ENCODE data around the gene PARVA. TPM values are rescaled to one million over a fixed set of nuclear protein-coding genes. Genes with fewer than 3 reads are reported as not detected.

The PARVA gene
- total and polyA plus RNA-seq, 3 donors from 2014 or later: 18.7 to 23.7 (median 23.6) TPM

GRCh38 chr11:12402691-12403120 lies 25.3 kb downstream of the PARVA start:
- WGBS, 2 donors: 80 to 86% methylated on average over 8 of the region's 8 CpGs
- no peaks in the 10 kb centered on the region for H3K9me3 ChIP-seq

GRCh38 chr11:12403122-12403996 lies 26.0 kb downstream of the PARVA start:
- H3K36me3 ChIP-seq (ENCODE audit: low read depth, missing control alignments): no peaks in the 10 kb centered on the region
- H3K4me3 ChIP-seq: no peak overlapping the region
- TF ChIP-seq CTCF (IDR thresholded peaks at IDR 0.05): no peak
- no peak for TF ChIP-seq POLR2A (IDR thresholded peaks at IDR 0.05)
- no peak overlapping the region for H3K27ac ChIP-seq
- no peaks in the 10 kb centered on the region for H3K27me3 ChIP-seq
- no peak for DNase-seq
- no peaks in the 10 kb centered on the region for H3K9me3 ChIP-seq
- WGBS, 2 donors: 71% methylated on average over 3 of the region's 3 CpGs
- peaks cover 9% of the 10 kb centered on the region for H3K4me1 ChIP-seq
- intact Hi-C loops (cut with DNase I; ENCODE audit: low total_unique reads): no loop called here

More at GRCh38 chr11:12402691-12403120, 25.3 kb downstream of the PARVA start:
- DNase-seq: no peak
- H3K4me1 ChIP-seq: peaks cover 8% of the 10 kb centered on the region
- no peak overlapping the region for H3K4me3 ChIP-seq
- TF ChIP-seq CTCF (IDR thresholded peaks at IDR 0.05) (no peak), POLR2A (IDR thresholded peaks at IDR 0.05) (no peak)
- no peaks in the 10 kb centered on the region for H3K27me3 ChIP-seq
- intact Hi-C loops (cut with DNase I; ENCODE audit: low total_unique reads): no loop called here
- no peaks in the 10 kb centered on the region for H3K36me3 ChIP-seq (ENCODE audit: low read depth, missing control alignments)
- no peak overlapping the region for H3K27ac ChIP-seq

- intact Hi-C loops (cut with DNase I; ENCODE audit: low total_unique reads): no loop called here
- WGBS, 2 donors: 57 to 70% methylated on average over 2 of the region's 2 CpGs
- H3K4me1 ChIP-seq: peaks cover 13% of the 10 kb centered on the region
- no peak overlapping the region for H3K4me3 ChIP-seq
- no peaks in the 10 kb centered on the region for H3K27me3 ChIP-seq
- H3K27ac ChIP-seq: no peak overlapping the region
- no peak for DNase-seq
- no peaks in the 10 kb centered on the region for H3K36me3 ChIP-seq (ENCODE audit: low read depth, missing control alignments)
- TF ChIP-seq CTCF (IDR thresholded peaks at IDR 0.05): no peak
- TF ChIP-seq POLR2A (IDR thresholded peaks at IDR 0.05): no peak
- no peaks in the 10 kb centered on the region for H3K9me3 ChIP-seq
Observed at GRCh38 chr11:12403997-12404350, 26.6 kb downstream of the PARVA start.

GRCh38 chr11:12404436-12404835 lies 27.1 kb downstream of the PARVA start:
- no peaks in the 10 kb centered on the region for H3K36me3 ChIP-seq (ENCODE audit: low read depth, missing control alignments)
- H3K4me3 ChIP-seq: no peak overlapping the region
- H3K27ac ChIP-seq: no peak overlapping the region
- H3K9me3 ChIP-seq: no peaks in the 10 kb centered on the region
- intact Hi-C loops (cut with DNase I; ENCODE audit: low total_unique reads): no loop called here
- no peak for DNase-seq
- peaks cover 13% of the 10 kb centered on the region for H3K4me1 ChIP-seq
- TF ChIP-seq POLR2A (IDR thresholded peaks at IDR 0.05): no peak
- TF ChIP-seq CTCF (IDR thresholded peaks at IDR 0.05): no peak
- 92 to 96% methylated on average over 3 of the region's 3 CpGs for WGBS, 2 donors
- H3K27me3 ChIP-seq: no peaks in the 10 kb centered on the region
